Endothelial cell (in vitro differentiated cells): ENCODE results near the gene RASAL2. TPM values are rescaled to one million over a fixed set of nuclear protein-coding genes. Genes with fewer than 3 reads are reported as not detected.
A peak's percentile ranks its signal among the peaks of the same experiment; 100 is the strongest.

Experiments
- DNase-seq: peaks from one replicate; pipeline ENCODE4 v3.0.0; 2021; ENCODE audit warnings: low spot score
- H3K27ac Mint-ChIP-seq: one replicate; pipeline ENCODE4 v1.8.0; 2021; ENCODE audit warnings: mixed read lengths, inconsistent platforms; ENCODE audit not compliant: unreplicated experiment
- H3K27me3 Mint-ChIP-seq: one replicate; pipeline ENCODE4 v1.8.0; 2021; ENCODE audit warnings: mild to moderate bottlenecking, moderate library complexity, mixed read lengths, inconsistent platforms; ENCODE audit not compliant: unreplicated experiment
- H3K36me3 Mint-ChIP-seq: one replicate; pipeline ENCODE4 v1.8.0; 2021; ENCODE audit warnings: mild to moderate bottlenecking, low read depth, mixed read lengths, inconsistent platforms; ENCODE audit not compliant: unreplicated experiment
- H3K4me1 Mint-ChIP-seq: one replicate; pipeline ENCODE4 v1.8.0; 2021; ENCODE audit warnings: mild to moderate bottlenecking, mixed read lengths, inconsistent platforms; ENCODE audit not compliant: unreplicated experiment
- H3K4me3 Mint-ChIP-seq: one replicate; pipeline ENCODE4 v1.8.0; 2021; ENCODE audit warnings: mild to moderate bottlenecking, mixed read lengths, inconsistent platforms; ENCODE audit not compliant: unreplicated experiment
- H3K9me3 Mint-ChIP-seq: one replicate; pipeline ENCODE4 v1.8.0; 2021; ENCODE audit warnings: mixed read lengths, inconsistent platforms; ENCODE audit not compliant: unreplicated experiment
- long read RNA-seq: library from polyadenylated mRNA; unstranded; transcript quantifications from one replicate; pipeline ENCODE4 v2.0.0, GENCODE V29; 2020; ENCODE audit not compliant: unreplicated experiment
- total RNA-seq: library from RNA; stranded (reverse); fragmentation: NEBNext Ultra II Directional; extraction: Animal tissue kit (Norgen Biotek cat#: 25700); gene quantifications from one replicate; pipeline ENCODE4 v1.2.1, GENCODE V29; 2021; ENCODE audit not compliant: unreplicated experiment
- TF ChIP-seq, protein P1 (sequence below): fragments of 200-600 bp; sonication (generic); IDR thresholded peaks from one replicate; pipeline ENCODE4 v1.5.0; 2021; ENCODE audit warnings: antibody characterized with exemption; ENCODE audit not compliant: unreplicated experiment

The RASAL2 gene
- total RNA-seq: 82.1 TPM
- long read RNA-seq, partial matches to known transcripts: 19 of 22 reads
- long read RNA-seq, other reads (novel, unspliced or antisense): 3 of 22 reads

DNA sequence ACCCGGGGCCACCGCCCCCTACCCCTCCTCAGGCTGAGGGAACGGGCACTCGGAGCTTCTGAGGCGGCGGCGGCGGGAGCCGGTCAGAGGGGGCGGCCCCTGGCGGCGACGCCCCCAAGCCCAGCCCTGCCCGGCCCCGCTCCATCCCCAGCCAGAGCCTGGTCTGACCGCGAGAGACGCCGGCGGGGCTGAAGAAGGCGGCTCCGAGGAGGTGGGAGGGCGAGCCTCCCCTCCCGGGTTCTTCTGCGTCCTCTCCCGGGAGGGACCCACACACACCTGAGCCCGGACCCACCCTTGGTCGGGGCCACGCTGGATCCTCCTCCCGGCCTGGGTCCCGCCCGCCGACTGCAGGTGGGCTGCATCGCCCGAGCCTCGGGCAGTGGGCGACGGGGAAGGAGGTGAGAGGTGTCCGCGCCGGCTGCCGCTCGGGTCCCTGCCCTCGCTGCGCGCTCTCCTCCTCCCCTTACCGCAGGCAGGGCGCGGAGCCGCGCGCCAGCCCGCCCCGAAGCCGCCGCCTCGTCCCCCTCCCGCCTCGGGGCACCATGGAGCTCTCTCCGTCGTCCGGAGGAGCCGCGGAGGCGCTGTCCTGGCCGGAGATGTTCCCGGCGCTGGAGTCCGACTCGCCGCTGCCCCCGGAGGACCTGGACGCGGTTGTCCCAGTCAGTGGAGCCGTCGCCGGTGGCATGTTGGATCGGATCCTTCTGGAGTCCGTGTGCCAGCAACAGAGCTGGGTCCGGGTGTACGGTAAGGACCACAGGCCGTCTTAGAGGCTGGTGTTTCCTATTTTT, at the start of gene RASAL2:
TSS of gene RASAL2 (plus strand) at position 154 of the 788 bp plus-strand sequence. CDS start at position 543, 389 bp downstream.
- Mint-ChIP-seq H3K27ac (peak within 1 kb of the TSS; percentile 82), H3K4me3 (peak within 1 kb of the TSS; percentile 96), H3K36me3 (peaks cover 3% of the 10 kb centered on the region), H3K27me3 (peaks cover 3% of the 10 kb centered on the region), H3K9me3 (no peaks in the 10 kb centered on the region), H3K4me1 (peaks cover 46% of the 10 kb centered on the region)
- TF ChIP-seq, protein P1, sequence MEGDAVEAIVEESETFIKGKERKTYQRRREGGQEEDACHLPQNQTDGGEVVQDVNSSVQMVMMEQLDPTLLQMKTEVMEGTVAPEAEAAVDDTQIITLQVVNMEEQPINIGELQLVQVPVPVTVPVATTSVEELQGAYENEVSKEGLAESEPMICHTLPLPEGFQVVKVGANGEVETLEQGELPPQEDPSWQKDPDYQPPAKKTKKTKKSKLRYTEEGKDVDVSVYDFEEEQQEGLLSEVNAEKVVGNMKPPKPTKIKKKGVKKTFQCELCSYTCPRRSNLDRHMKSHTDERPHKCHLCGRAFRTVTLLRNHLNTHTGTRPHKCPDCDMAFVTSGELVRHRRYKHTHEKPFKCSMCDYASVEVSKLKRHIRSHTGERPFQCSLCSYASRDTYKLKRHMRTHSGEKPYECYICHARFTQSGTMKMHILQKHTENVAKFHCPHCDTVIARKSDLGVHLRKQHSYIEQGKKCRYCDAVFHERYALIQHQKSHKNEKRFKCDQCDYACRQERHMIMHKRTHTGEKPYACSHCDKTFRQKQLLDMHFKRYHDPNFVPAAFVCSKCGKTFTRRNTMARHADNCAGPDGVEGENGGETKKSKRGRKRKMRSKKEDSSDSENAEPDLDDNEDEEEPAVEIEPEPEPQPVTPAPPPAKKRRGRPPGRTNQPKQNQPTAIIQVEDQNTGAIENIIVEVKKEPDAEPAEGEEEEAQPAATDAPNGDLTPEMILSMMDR: no peak
- peak; percentile 74 for DNase-seq

GRCh38 chr1:178046591-178047270, 47.2 kb upstream of the RASAL2 start:
- H3K9me3 Mint-ChIP-seq: no peaks in the 10 kb centered on the region
- TF ChIP-seq, protein P1: no peak
- peaks cover 23% of the 10 kb centered on the region for H3K4me1 Mint-ChIP-seq
- peaks cover 5% of the 10 kb centered on the region for H3K27me3 Mint-ChIP-seq
- no peaks in the 10 kb centered on the region for H3K36me3 Mint-ChIP-seq
- no peak for DNase-seq
- no peak overlapping the region for H3K27ac Mint-ChIP-seq
- H3K4me3 Mint-ChIP-seq: no peak overlapping the region

DNA sequence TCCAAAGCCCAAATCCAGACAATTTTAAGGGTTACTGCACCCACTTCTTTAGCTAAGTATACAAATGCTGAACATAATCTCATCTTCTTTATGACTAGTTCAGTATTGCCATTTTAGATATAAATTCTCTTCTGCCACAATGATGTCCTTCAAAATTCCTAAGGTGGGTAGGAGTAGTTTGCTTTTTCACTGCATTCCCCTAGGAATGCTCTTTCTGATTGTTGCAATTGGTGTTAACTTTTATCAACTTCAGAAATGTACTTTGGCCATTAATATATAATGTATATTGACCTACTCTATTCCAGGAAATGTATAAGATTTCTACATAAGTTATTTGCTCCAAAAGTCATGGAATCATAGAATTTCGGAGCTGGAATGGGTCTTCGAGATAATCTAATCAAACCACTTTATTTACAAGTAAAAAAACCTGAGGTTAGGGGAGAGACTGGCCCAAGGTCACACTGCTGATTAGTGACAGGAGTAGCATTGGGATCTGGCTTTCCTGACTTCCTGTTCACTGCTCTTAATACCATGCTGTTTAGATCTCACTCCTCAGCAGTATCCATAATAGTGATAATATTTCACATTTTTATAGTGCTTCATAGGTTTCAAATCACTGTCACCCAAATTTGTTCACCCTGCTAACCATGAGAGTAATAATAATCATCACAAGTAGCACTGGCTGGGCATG, 46.4 kb upstream of the RASAL2 start:
- no peak overlapping the region for H3K4me3 Mint-ChIP-seq
- no peaks in the 10 kb centered on the region for H3K36me3 Mint-ChIP-seq
- TF ChIP-seq, protein P1: no peak
- peaks cover 29% of the 10 kb centered on the region for H3K4me1 Mint-ChIP-seq
- peaks cover 6% of the 10 kb centered on the region for H3K27me3 Mint-ChIP-seq
- no peak for DNase-seq
- no peak overlapping the region for H3K27ac Mint-ChIP-seq
- no peaks in the 10 kb centered on the region for H3K9me3 Mint-ChIP-seq

DNA sequence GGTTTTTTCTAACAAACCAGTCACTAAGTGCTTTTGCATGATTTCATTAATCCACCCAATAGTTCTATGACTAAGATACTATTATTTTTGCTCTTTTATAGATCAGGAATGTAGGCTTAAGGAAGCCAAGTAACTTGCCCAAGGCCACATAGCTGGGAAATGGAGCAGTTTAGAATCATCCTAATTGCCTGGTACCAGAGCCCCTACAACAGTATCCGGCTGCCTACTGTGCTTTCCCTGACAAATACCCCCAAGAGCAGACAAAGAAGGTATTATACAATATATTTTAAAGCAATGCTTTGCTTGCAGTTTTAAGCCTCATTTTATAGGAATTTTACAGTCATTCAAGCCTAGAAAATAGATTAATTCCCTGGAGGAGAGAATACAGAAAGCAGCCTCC, 45.5 kb upstream of the RASAL2 start:
- no peak for DNase-seq
- peaks cover 6% of the 10 kb centered on the region for H3K27me3 Mint-ChIP-seq
- H3K27ac Mint-ChIP-seq: no peak overlapping the region
- no peaks in the 10 kb centered on the region for H3K36me3 Mint-ChIP-seq
- H3K4me3 Mint-ChIP-seq: no peak overlapping the region
- TF ChIP-seq, protein P1: no peak
- H3K9me3 Mint-ChIP-seq: no peaks in the 10 kb centered on the region
- H3K4me1 Mint-ChIP-seq: peaks cover 38% of the 10 kb centered on the region
